Lung (tissue), 12 donors: ENCODE data around the gene ALOX12. TPM values are rescaled to one million over a fixed set of nuclear protein-coding genes. Genes with fewer than 3 reads are reported as not detected.
"Not testable (repeated sequence)": the region's sequence is repeated elsewhere in the genome, so short reads cannot be mapped to it uniquely, and the experiment has no call there.

Experiments
- ATAC-seq: fragments of 200-7000 bp; cut with Tn5 transposase; one replicate; pipeline ENCODE4 v1.9.1; 2020; ENCODE audit warnings: moderate number of reproducible peaks; ENCODE audit not compliant: insufficient read depth, low FRiP score
- DNase-seq, 3 donors: peaks; one replicate each; pipeline ENCODE4 v3.0.0-alpha.2; 2013 to 2017
- H3K27ac ChIP-seq, 2 donors: one replicate each; pipeline ENCODE4 v1.5.1; 2013; ENCODE audit warnings: mild to moderate bottlenecking in 2 of 2, moderate library complexity in 2 of 2, control low read depth in 1 of 2, inconsistent platforms in 1 of 2, low read depth in 1 of 2, low read length in 1 of 2
- H3K27me3 ChIP-seq, 3 donors: one replicate each; pipeline ENCODE4 v1.5.1; 2013; ENCODE audit warnings: low read length in 2 of 3; ENCODE audit not compliant: control insufficient read depth in 3 of 3, insufficient read depth in 3 of 3
- H3K36me3 ChIP-seq, 4 donors: one replicate each; pipeline ENCODE4 v1.5.1; 2013; ENCODE audit warnings: low read length in 4 of 4, mild to moderate bottlenecking in 1 of 4, moderate library complexity in 1 of 4; ENCODE audit not compliant: control insufficient read depth in 4 of 4, insufficient read depth in 4 of 4
- H3K4me1 ChIP-seq, 5 donors: one replicate each; pipeline ENCODE4 v1.5.1; 2013; ENCODE audit warnings: low read length in 5 of 5, mild to moderate bottlenecking in 2 of 5, moderate library complexity in 1 of 5; ENCODE audit not compliant: control insufficient read depth in 5 of 5, insufficient read depth in 5 of 5
- H3K4me3 ChIP-seq: one replicate; pipeline ENCODE4 v1.5.1; 2013; ENCODE audit warnings: mild to moderate bottlenecking, control low read depth, moderate library complexity
- H3K9ac ChIP-seq, 2 donors: one replicate each; pipeline ENCODE4 v1.5.1; 2013; ENCODE audit warnings: low read length in 2 of 2, control low read depth in 1 of 2; ENCODE audit not compliant: insufficient read depth in 1 of 2
- H3K9me3 ChIP-seq, 4 donors: one replicate each; pipeline ENCODE4 v1.5.1; 2013; ENCODE audit warnings: low read length in 3 of 4, mild to moderate bottlenecking in 1 of 4, moderate library complexity in 1 of 4; ENCODE audit not compliant: control insufficient read depth in 4 of 4, insufficient read depth in 3 of 4
- WGBS, 2 donors: extraction: QIAGEN DNeasy Blood & Tissue Kit; methylation state at CpG; one replicate each; pipeline ENCODE4 v1.1.7; 2013; 5-methylcytosine and 5-hydroxymethylcytosine counted together
- polyA plus RNA-seq, 2 donors: library from polyadenylated mRNA; stranded (reverse); fragments of 200-250 nt; gene quantifications; one replicate each; pipeline ENCODE4 v1.2.1, GENCODE V29; 2013
- total RNA-seq, 2 donors: library from RNA; depleted of rRNA in 1 of 2; stranded (reverse); fragments of >200 nt in 1 of 2; gene quantifications; one replicate each; pipeline ENCODE4 v1.2.1, GENCODE V29; 2014 to 2021
- TF ChIP-seq, protein P1 (sequence below): IDR thresholded peaks from 2 replicates; pipeline ENCODE4 v1.5.1; 2012; ENCODE audit warnings: mild to moderate bottlenecking; ENCODE audit errors: control extremely low read depth, extremely low read depth
- donor health status: control.
- donor health status: control.
- donor health status: Bipolar disorder and iron deficiency.
- donor health status: healthy.
- donor health status: DM: yes; HTN: yes; CAD: no.

Gene ALOX12
- total and polyA plus RNA-seq, 4 donors, result 0.21 to 0.95 (median 0.45) TPM

DNA sequence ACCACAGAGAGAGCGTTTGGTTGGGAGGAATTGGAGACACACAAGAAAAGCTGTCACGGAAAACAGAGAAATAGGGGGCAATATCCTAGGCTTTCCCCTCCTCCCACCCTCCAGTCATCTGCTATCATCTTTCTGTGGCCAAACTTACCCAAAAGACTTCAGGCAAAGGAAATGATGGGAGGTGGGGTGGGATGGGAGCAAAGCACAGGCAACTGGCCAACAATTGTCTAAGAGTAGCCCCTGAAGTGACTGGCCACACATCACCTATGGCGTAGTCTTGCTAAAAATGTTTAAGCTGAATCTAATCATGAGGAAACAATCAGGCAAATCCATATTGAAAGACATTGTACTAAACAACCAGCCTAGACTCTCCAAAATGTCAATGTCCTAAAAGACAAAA is 46.9 kb upstream of the ALOX12 start:
- ATAC-seq (no peak), DNase-seq (no peak)
- Histone ChIP-seq H3K4me1 (peaks cover 0 to 2% (median 0%) of the 10 kb centered on the region in 5 donors), H3K27me3 (no peaks in the 10 kb centered on the region), H3K9me3 (no peaks in the 10 kb centered on the region), H3K4me3 (no peak overlapping the region), H3K9ac (no peak overlapping the region), H3K36me3 (no peaks in the 10 kb centered on the region), H3K27ac (no peak overlapping the region)
- WGBS, 2 donors, result 36 to 70% methylated on average over 3 of the region's 3 CpGs
- TF ChIP-seq, protein P1, sequence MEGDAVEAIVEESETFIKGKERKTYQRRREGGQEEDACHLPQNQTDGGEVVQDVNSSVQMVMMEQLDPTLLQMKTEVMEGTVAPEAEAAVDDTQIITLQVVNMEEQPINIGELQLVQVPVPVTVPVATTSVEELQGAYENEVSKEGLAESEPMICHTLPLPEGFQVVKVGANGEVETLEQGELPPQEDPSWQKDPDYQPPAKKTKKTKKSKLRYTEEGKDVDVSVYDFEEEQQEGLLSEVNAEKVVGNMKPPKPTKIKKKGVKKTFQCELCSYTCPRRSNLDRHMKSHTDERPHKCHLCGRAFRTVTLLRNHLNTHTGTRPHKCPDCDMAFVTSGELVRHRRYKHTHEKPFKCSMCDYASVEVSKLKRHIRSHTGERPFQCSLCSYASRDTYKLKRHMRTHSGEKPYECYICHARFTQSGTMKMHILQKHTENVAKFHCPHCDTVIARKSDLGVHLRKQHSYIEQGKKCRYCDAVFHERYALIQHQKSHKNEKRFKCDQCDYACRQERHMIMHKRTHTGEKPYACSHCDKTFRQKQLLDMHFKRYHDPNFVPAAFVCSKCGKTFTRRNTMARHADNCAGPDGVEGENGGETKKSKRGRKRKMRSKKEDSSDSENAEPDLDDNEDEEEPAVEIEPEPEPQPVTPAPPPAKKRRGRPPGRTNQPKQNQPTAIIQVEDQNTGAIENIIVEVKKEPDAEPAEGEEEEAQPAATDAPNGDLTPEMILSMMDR, result no peak

DNA sequence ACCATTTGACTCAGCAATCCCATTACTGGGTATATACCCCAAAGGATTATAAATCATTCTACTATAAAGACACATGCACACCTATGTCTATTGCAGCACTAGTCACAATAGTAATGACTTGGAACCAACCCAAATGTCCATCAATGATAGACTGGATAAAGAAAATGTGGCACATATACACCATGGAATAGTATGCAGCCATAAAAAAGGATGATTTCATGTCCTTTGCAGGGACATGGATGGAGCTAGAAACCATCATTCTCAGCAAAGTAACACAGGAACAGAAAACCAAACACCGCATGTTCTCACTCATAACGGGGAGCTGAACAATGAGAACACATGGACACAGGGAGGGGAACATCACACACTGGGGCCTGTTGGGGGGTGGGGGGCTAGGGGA is 44.9 kb upstream of the ALOX12 start:
- H3K4me1 ChIP-seq, H3K27me3 ChIP-seq, H3K36me3 ChIP-seq, ATAC-seq, H3K27ac ChIP-seq, H3K9ac ChIP-seq, H3K9me3 ChIP-seq, H3K4me3 ChIP-seq, DNase-seq: not testable (repeated sequence)
- 94 to 99% methylated on average over 2 of the region's 2 CpGs for WGBS, 2 donors

DNA sequence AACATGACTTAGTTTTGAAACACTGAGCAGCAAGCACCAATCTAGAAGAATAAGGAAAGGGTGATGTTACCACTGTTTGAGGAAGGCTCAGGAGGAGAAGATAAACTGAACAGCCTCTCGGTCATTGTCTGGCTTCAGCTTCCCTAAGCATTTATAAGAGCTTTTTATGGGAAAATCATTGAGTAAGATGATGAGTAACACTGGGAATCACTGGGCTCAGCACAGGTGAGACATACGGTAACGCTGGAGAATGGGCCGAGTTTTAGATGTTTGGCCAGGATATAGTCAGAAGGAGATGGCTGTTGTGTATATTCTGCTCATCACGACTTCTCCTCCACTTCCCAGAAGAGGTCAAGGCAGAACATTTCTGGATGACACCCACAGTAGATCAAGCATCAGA is 42.2 kb upstream of the ALOX12 start:
- Histone ChIP-seq H3K27me3 (no peaks in the 10 kb centered on the region), H3K4me1 (peaks cover 0 to under 1% (median 0%) of the 10 kb centered on the region in 5 donors), H3K4me3 (no peak overlapping the region), H3K9me3 (no peaks in the 10 kb centered on the region), H3K36me3 (no peaks in the 10 kb centered on the region), H3K9ac (no peak overlapping the region), H3K27ac (no peak overlapping the region)
- no peak for DNase-seq
- no peak for ATAC-seq
- WGBS, 2 donors, result 89 to 92% methylated on average over 5 of the region's 5 CpGs
- TF ChIP-seq, protein P1, result no peak

DNA sequence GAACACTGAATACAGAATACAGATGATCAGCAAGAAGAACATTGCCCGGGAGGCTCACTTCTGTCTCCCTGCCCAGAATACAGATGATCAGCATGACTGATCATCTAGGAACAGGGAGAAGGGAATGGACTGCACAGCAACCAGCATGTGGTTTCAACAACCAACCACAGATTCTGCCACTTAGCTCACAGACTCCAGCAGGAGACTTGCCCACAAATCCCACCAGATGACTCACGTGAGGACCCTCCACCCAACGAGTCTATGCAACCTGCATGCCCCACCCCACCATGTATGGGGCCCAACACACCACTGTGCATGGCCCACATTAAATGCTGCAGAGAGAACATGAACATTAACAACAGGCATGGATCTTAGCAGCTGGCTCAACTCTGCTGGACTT is 36.1 kb upstream of the ALOX12 start:
- Histone ChIP-seq H3K4me3 (no peak overlapping the region), H3K9ac (no peak overlapping the region), H3K4me1 (no peaks in the 10 kb centered on the region), H3K27ac (no peak overlapping the region), H3K36me3 (no peaks in the 10 kb centered on the region), H3K27me3 (peaks cover 0 to 3% (median 0%) of the 10 kb centered on the region in 3 donors), H3K9me3 (peaks cover 0 to 2% (median 0%) of the 10 kb centered on the region in 4 donors)
- no peak for DNase-seq
- no peak for ATAC-seq
- TF ChIP-seq, protein P1, result no peak
- WGBS, 2 donors, result 81 to 87% methylated on average over 3 of the region's 3 CpGs
